ENCODE measurements around the gene EXOSC2. TPM values are rescaled to one million over a fixed set of nuclear protein-coding genes. Genes with fewer than 3 reads are reported as not detected.

The EXOSC2 gene
- total RNA-seq, 1 donor from 2014 or later = 23.0 TPM

DNA sequence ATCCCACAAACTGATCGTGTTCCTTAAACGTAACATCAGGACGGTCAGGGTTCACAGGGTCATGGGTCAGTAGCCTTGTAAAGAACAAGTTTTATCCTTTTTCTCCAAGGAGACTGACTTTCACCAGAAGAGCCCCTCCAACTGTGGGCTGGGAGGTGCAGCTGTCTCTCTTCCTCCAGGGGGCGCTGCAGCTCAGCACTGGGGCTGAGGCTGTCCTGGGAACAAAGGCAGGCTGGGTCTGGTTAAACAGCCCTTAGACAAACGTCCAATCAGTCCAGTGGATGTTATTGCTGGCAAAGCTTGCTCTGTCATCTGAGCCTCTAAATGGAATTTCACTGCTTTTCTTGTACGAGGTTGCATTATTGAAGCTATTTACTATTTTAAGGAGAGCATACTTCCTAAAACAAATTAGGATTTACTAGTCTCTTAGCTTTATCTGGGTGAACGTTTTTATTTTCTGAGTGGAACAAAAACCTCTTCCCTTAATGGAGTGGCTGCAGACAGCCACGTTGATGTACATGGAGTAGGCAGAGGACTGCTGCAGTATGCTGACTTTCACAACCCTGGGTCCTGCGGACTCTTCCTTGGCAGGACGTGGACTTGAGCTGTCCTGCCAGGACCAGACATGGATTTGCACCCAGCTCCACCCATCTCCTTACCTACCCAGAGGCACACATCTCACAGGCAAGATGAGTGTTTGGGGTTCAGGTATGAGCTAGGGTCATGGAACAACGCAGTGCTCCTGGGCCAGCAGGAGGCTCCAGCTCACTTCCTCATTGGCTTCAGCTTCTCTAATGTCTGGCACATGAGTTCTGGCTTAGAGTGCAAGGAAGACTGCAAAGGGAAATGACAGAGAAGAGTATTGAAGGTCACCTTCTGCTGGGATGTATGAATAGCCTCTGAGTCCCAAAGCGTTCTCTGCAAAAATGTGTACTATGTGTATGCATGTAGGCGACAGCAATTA, 7.8 kb downstream of the EXOSC2 start:
- TF ChIP-seq, protein P1, sequence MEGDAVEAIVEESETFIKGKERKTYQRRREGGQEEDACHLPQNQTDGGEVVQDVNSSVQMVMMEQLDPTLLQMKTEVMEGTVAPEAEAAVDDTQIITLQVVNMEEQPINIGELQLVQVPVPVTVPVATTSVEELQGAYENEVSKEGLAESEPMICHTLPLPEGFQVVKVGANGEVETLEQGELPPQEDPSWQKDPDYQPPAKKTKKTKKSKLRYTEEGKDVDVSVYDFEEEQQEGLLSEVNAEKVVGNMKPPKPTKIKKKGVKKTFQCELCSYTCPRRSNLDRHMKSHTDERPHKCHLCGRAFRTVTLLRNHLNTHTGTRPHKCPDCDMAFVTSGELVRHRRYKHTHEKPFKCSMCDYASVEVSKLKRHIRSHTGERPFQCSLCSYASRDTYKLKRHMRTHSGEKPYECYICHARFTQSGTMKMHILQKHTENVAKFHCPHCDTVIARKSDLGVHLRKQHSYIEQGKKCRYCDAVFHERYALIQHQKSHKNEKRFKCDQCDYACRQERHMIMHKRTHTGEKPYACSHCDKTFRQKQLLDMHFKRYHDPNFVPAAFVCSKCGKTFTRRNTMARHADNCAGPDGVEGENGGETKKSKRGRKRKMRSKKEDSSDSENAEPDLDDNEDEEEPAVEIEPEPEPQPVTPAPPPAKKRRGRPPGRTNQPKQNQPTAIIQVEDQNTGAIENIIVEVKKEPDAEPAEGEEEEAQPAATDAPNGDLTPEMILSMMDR (IDR thresholded peaks at IDR 0.05) = peak; percentile 90
- Histone ChIP-seq H3K4me1 (peaks cover 6% of the 10 kb centered on the region), H3K27ac (no peak overlapping the region), H3K9me3 (no peaks in the 10 kb centered on the region), H3K36me3 (peaks cover 78% of the 10 kb centered on the region), H3K4me3 (no peak overlapping the region), H3K27me3 (no peaks in the 10 kb centered on the region)
- intact Hi-C loops (cut with DNase I) = loop anchor here (5.0 kb wide), 1 partner anchor 166 kb away; no protein-coding TSS in a partner anchor
- peak; percentile 94 for ATAC-seq
- DNase-seq = peak; percentile 82

DNA sequence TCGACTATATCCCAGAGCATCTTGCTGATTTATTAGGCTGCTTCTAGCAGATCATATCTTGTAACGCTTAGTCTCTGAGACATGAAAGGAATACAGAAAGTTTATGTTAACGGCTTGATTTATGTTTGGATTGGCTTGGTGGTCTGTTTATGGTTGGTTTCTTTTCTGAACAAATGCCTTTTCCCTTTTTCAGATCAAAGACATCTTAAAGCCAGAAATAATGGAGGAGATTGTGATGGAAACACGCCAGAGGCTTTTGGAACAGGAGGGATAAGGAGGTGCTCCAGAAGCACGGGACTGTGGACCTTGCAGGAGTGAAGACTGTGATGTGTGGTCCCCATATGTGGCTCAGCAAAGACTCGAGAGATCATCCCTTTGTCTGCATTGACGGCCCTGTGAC, 9.9 kb downstream of the EXOSC2 start:
- ATAC-seq (no peak), DNase-seq (no peak)
- Histone ChIP-seq H3K9me3 (no peaks in the 10 kb centered on the region), H3K27ac (no peak overlapping the region), H3K4me1 (peaks cover 6% of the 10 kb centered on the region), H3K4me3 (no peak overlapping the region), H3K36me3 (peaks cover 59% of the 10 kb centered on the region), H3K27me3 (no peaks in the 10 kb centered on the region)
- intact Hi-C loops (cut with DNase I) = loop anchor here (5.0 kb wide), 1 partner anchor 164 kb away; no protein-coding TSS in a partner anchor
- TF ChIP-seq, protein P1 (IDR thresholded peaks at IDR 0.05) = no peak

DNA sequence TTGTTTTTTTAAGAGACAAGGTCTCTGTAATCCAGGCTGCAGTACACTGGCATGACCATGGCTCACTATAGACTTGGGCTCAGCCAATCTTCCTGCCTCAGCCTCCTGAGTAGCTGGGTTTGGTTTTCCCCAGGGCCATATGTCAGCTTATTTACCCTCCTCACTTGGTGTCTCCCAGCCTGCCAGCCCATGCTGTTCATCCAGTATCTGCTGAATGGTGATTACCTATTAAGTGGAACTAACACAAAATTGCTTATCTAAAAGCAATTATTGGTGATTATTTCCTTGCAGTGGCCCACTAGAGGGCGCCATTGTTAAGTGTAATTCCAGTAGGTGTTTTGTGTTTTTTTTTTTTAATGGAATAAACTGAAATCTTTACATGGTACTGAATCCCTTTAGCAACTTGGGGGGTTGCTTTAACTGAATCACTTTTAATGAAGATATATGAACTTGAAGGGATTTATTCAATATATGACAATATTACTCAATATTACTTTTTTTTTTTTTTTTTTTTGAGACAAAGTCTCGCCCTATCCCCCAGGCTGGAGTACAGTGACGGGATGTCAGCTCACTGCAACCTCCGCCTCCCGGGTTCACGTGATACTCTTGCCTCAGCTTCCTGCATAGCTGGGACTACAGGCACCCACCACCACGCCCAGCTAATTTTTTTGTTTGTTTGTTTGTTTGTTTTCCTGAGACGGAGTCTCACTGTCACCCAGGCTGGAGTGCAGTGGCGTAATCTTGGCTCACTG, 13.8 kb downstream of the EXOSC2 start:
- H3K27ac ChIP-seq = no peak overlapping the region
- H3K27me3 ChIP-seq = no peaks in the 10 kb centered on the region
- ATAC-seq (peak; percentile 53), DNase-seq (no peak)
- H3K4me1 ChIP-seq = no peaks in the 10 kb centered on the region
- H3K36me3 ChIP-seq = peaks cover 25% of the 10 kb centered on the region
- intact Hi-C loops (cut with DNase I) = no loop called here
- no peak overlapping the region for H3K4me3 ChIP-seq
- no peaks in the 10 kb centered on the region for H3K9me3 ChIP-seq
- TF ChIP-seq, protein P1 (IDR thresholded peaks at IDR 0.05) = peak; percentile 82

DNA sequence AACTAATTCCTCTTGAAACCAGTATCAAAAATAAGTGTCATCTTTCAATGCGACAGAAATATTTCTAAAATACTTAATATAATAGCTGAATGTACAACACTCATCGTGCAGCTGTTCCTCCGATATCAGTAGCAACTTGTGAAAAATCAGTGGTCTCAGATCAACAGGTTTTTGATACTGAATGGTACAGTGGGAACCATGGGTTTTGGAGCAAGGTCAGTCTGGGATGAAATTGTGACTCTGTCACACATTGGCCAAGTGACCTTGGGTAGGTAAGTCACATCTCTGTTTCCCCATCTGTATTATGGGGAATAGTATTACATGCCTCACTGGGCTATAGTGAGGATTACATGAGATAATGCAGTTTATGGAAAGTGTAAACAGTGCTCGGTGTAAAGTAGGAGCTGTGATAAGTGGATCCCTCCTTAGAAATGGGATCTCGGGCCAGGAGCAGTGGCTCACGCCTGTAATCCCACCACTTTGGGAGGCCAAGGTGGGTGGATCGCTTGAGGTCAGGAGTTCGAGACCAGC, 17.3 kb downstream of the EXOSC2 start:
- Histone ChIP-seq H3K36me3 (no peaks in the 10 kb centered on the region), H3K4me1 (peaks cover 15% of the 10 kb centered on the region), H3K4me3 (no peak overlapping the region), H3K9me3 (no peaks in the 10 kb centered on the region), H3K27ac (no peak overlapping the region), H3K27me3 (no peaks in the 10 kb centered on the region)
- intact Hi-C loops (cut with DNase I) = no loop called here
- DNase-seq (no peak), ATAC-seq (no peak)
- TF ChIP-seq, protein P1 (IDR thresholded peaks at IDR 0.05) = no peak

DNA sequence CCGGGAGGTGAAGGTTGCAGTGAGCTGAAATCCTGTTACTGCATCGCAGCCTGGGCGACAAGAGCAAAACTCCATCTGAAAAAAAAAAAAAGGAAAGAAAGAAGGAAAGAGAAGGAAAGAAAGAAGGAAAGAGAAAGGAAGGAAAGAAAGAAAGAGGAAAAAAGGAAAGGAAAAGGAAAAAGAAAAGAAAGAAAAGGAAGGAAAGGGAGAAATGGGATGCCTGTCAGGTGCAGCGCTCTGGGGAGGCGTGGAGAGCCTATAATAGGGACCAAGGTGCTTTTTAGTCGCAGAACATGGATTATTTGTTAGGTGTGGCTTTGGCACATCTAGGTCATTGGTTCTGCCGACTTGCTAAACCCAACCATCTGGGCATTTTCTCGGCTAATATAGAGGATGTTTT, 17.9 kb downstream of the EXOSC2 start:
- no peaks in the 10 kb centered on the region for H3K27me3 ChIP-seq
- no peak overlapping the region for H3K27ac ChIP-seq
- peaks cover 21% of the 10 kb centered on the region for H3K4me1 ChIP-seq
- H3K9me3 ChIP-seq = no peaks in the 10 kb centered on the region
- no peak overlapping the region for H3K4me3 ChIP-seq
- intact Hi-C loops (cut with DNase I) = no loop called here
- H3K36me3 ChIP-seq = no peaks in the 10 kb centered on the region
- no peak for ATAC-seq
- TF ChIP-seq, protein P1 (IDR thresholded peaks at IDR 0.05) = no peak
- DNase-seq = no peak
